K562 (cell line): ENCODE results near the gene OR51B2. TPM values are rescaled to one million over a fixed set of nuclear protein-coding genes. Genes with fewer than 3 reads are reported as not detected.

Experiments used
- C11orf30 ChIP-seq: fragments of 450-650 bp; IDR thresholded peaks from 2 replicates; pipeline ENCODE4 v1.6.1; 2016; ENCODE audit warnings: low read depth, mild to moderate bottlenecking
- CCNT2 ChIP-seq: IDR thresholded peaks from 2 replicates; pipeline ENCODE4 v1.6.1; 2011; ENCODE audit warnings: borderline replicate concordance, low read depth, mild to moderate bottlenecking, moderate library complexity, mixed read lengths, low read length; ENCODE audit not compliant: insufficient read length; ENCODE audit errors: extremely low read depth
- CXXC5 ChIP-seq: fragments of 250-450 bp; sonication (Bioruptor Pico); IDR thresholded peaks from 2 replicates; pipeline ENCODE4 v1.8.0; 2022; ENCODE audit warnings: inconsistent platforms, mild to moderate bottlenecking, moderate library complexity
- NFE2L1 ChIP-seq: fragments of 450-650 bp; IDR thresholded peaks from 2 replicates; pipeline ENCODE4 v1.6.1; 2016; ENCODE audit warnings: missing genetic modification characterization, low read depth, mild to moderate bottlenecking, missing compliant biosample characterization, moderate library complexity, borderline replicate concordance
- NR4A1 ChIP-seq, 2 experiments: fragments of 250-450 bp in 1 of 2; fragments of 450-650 bp in 1 of 2; sonication (Bioruptor Pico) in 1 of 2; IDR thresholded peaks; 2 replicates each; pipeline versions ENCODE4 v1.4.0 to v1.6.1; 2016 to 2020; ENCODE audit warnings: mild to moderate bottlenecking in 2 of 2, missing compliant biosample characterization in 1 of 2, missing genetic modification characterization in 1 of 2, moderate library complexity in 1 of 2
- PHF21A ChIP-seq: fragments of 450-650 bp; IDR thresholded peaks from 2 replicates; pipeline ENCODE4 v1.6.1; 2017; ENCODE audit warnings: low read depth, borderline replicate concordance
- POLR2A ChIP-seq: fragments of 450-650 bp; conservative IDR thresholded peaks from 2 replicates; pipeline ENCODE4 v1.6.1; 2016
- RFX1 ChIP-seq: fragments of 450-650 bp; IDR thresholded peaks from 2 replicates; pipeline ENCODE4 v1.6.1; 2016; ENCODE audit warnings: mild to moderate bottlenecking, moderate library complexity
- SMAD1 ChIP-seq: fragments of 150-350 bp; IDR thresholded peaks from 2 replicates; pipeline ENCODE4 v1.6.1; 2014; ENCODE audit warnings: low read length, low read depth; ENCODE audit not compliant: partially characterized antibody
- TFAM ChIP-seq: fragments of 250-450 bp; sonication (Bioruptor Pico); conservative IDR thresholded peaks from 2 replicates; pipeline ENCODE4 v1.5.0; 2021; ENCODE audit warnings: mild to moderate bottlenecking, moderate library complexity
- ZBTB8A ChIP-seq: fragments of 450-650 bp; IDR thresholded peaks from 2 replicates; pipeline ENCODE4 v1.6.1; 2018; ENCODE audit warnings: mild to moderate bottlenecking, moderate library complexity; ENCODE audit not compliant: partially characterized antibody
- ZNF668 ChIP-seq: fragments of 250-450 bp; sonication (Bioruptor Pico); IDR thresholded peaks from 2 replicates; pipeline ENCODE4 v1.8.0; 2022; ENCODE audit warnings: mild to moderate bottlenecking, inconsistent platforms
- ZNF76 ChIP-seq: fragments of 250-450 bp; sonication (Bioruptor Pico); IDR thresholded peaks from 2 replicates; pipeline ENCODE4 v1.4.0; 2020; ENCODE audit warnings: mild to moderate bottlenecking, moderate library complexity, borderline replicate concordance
- ZNF77 ChIP-seq: fragments of 250-450 bp; sonication (Bioruptor Pico); IDR thresholded peaks from 2 replicates; pipeline ENCODE4 v1.5.0; 2020
- polyA plus RNA-seq, 8 experiments: library from polyadenylated mRNA; depleted of rRNA in 4 of 8; stranded (reverse) in 5 of 8; unstranded in 3 of 8; fragments of >200 nt; fragmentation: Nextera tagmentation in 2 of 8; fragmentation: Illumina TruSeq in 1 of 8; extraction: Ambion mirVana in 2 of 8; extraction: Trizol in 1 of 8; gene quantifications; 2 replicates each; pipeline versions ENCODE4 v1.2.1 to v1.2.3, GENCODE V29; 2011 to 2014; ENCODE audit warnings: inconsistent platforms in 1 of 8, missing spikeins in 1 of 8
- total RNA-seq, 7 experiments: library from RNA; depleted of rRNA in 6 of 7; stranded (reverse); fragments of >200 nt in 6 of 7; fragmentation: Illumina TruSeq in 2 of 7; extraction: Trizol in 2 of 7; gene quantifications; 2 replicates each; pipeline versions ENCODE4 v1.2.1 to v1.2.3, GENCODE V29; 2011 to 2021; ENCODE audit warnings: low replicate concordance in 1 of 7
- TF ChIP-seq, protein P1 (sequence below): sonication (generic); formaldehyde crosslinking; IDR thresholded peaks from 2 replicates; pipeline ENCODE4 v1.8.0; 2022; ENCODE audit warnings: mild to moderate bottlenecking, missing genetic modification reagents
- TF ChIP-seq, protein P2 (sequence below): sonication (generic); formaldehyde crosslinking; IDR thresholded peaks from 2 replicates; pipeline ENCODE4 v1.8.1; 2023; ENCODE audit warnings: mild to moderate bottlenecking, missing genetic modification reagents
- TF ChIP-seq, protein P3 (sequence below): sonication (generic); formaldehyde crosslinking; IDR thresholded peaks from 2 replicates; pipeline ENCODE4 v1.8.0; 2022; ENCODE audit warnings: mild to moderate bottlenecking, missing genetic modification reagents
- TF ChIP-seq, protein P4 (sequence below), 2 experiments: IDR thresholded peaks in 1 of 2; conservative IDR thresholded peaks in 1 of 2; 2 replicates each; pipeline ENCODE4 v1.6.1; 2016; ENCODE audit warnings: low read depth in 2 of 2, mild to moderate bottlenecking in 1 of 2, missing compliant biosample characterization in 1 of 2, missing genetic modification characterization in 1 of 2, moderate library complexity in 1 of 2

Gene OR51B2
- total and polyA plus RNA-seq, 9 of the 15 experiments (the other 6 are each of a cell fraction or from before 2014, with no cell fraction given), result 0.38 to 6.6 (median 4.0) TPM

DNA sequence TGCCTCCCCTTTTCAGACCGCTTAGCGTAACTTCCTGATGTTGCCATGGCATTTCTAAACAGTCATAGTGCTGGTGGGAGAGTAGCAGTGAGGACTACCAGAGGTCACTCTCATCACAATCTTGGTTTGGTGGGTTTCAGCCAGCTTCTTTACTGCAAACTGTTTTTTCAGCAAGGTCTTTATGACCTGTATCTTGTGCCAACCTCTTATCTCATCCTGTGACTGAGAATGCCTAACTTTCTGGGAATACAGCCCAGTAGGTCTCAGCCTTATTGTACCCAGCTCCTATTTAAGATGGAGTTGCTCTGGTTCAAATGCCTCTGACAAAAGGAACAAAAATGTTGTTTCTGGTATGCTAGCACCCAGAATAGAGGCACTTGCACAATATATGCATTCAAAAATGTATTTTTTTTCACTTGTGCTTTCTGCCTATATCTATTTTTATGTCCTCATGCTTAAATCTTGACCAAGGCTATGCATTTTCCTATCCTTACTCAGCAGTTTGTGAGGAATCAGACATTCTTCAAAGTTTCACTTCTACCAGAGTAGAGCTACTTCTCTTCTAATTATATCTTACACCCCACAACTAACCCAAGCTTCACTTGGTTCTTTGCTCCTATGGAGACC, 43.5 kb upstream of the OR51B2 start (continued):
- TF ChIP-seq, protein P1, sequence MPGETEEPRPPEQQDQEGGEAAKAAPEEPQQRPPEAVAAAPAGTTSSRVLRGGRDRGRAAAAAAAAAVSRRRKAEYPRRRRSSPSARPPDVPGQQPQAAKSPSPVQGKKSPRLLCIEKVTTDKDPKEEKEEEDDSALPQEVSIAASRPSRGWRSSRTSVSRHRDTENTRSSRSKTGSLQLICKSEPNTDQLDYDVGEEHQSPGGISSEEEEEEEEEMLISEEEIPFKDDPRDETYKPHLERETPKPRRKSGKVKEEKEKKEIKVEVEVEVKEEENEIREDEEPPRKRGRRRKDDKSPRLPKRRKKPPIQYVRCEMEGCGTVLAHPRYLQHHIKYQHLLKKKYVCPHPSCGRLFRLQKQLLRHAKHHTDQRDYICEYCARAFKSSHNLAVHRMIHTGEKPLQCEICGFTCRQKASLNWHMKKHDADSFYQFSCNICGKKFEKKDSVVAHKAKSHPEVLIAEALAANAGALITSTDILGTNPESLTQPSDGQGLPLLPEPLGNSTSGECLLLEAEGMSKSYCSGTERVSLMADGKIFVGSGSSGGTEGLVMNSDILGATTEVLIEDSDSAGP, result no peak
- TF ChIP-seq NR4A1 (CRISPR knock-in tag; IDR thresholded peaks at IDR 0.05) (no peak), NR4A1 (tag; IDR thresholded peaks at IDR 0.05) (peak; percentile 76), NFE2L1 (tag) (0 out of 2 replicates have a peak, but pooled peaks have one; percentile 7), TFAM (no peak), SMAD1 (no peak), POLR2A (no peak), ZBTB8A (no peak), CCNT2 (no peak), ZNF76 (CRISPR knock-in tag) (no peak), ZNF77 (no peak), PHF21A (no peak), RFX1 (peak; percentile 26; the same call in 1 of the 2 replicates), ZNF668 (CRISPR knock-in tag) (peak; percentile 90), CXXC5 (peak; percentile 49), C11orf30 (peak; percentile 50; the same call in 1 of the 2 replicates)
- TF ChIP-seq, protein P2, sequence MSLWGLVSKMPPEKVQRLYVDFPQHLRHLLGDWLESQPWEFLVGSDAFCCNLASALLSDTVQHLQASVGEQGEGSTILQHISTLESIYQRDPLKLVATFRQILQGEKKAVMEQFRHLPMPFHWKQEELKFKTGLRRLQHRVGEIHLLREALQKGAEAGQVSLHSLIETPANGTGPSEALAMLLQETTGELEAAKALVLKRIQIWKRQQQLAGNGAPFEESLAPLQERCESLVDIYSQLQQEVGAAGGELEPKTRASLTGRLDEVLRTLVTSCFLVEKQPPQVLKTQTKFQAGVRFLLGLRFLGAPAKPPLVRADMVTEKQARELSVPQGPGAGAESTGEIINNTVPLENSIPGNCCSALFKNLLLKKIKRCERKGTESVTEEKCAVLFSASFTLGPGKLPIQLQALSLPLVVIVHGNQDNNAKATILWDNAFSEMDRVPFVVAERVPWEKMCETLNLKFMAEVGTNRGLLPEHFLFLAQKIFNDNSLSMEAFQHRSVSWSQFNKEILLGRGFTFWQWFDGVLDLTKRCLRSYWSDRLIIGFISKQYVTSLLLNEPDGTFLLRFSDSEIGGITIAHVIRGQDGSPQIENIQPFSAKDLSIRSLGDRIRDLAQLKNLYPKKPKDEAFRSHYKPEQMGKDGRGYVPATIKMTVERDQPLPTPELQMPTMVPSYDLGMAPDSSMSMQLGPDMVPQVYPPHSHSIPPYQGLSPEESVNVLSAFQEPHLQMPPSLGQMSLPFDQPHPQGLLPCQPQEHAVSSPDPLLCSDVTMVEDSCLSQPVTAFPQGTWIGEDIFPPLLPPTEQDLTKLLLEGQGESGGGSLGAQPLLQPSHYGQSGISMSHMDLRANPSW, result no peak
- TF ChIP-seq, protein P3, sequence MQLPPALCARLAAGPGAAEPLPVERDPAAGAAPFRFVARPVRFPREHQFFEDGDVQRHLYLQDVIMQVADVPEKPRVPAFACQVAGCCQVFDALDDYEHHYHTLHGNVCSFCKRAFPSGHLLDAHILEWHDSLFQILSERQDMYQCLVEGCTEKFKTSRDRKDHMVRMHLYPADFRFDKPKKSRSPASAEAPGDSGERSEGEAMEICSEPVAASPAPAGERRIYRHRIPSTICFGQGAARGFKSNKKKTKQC (CRISPR knock-in tag), result no peak
- TF ChIP-seq, protein P4, sequence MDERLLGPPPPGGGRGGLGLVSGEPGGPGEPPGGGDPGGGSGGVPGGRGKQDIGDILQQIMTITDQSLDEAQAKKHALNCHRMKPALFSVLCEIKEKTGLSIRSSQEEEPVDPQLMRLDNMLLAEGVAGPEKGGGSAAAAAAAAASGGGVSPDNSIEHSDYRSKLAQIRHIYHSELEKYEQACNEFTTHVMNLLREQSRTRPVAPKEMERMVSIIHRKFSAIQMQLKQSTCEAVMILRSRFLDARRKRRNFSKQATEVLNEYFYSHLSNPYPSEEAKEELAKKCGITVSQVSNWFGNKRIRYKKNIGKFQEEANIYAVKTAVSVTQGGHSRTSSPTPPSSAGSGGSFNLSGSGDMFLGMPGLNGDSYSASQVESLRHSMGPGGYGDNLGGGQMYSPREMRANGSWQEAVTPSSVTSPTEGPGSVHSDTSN (CRISPR knock-in tag; IDR thresholded peaks at IDR 0.05; ENCODE audit: low read depth), result no peak
- TF ChIP-seq, protein P4 (tag; conservative IDR thresholded peaks at IDR 0.05; ENCODE audit: low read depth), result 0 out of 2 replicates have a peak, but pooled peaks have one; percentile 21
